ENCODE measurements around the gene RNF32.
A peak's percentile ranks its signal among the peaks of the same experiment; 100 is the strongest.
"Not testable (repeated sequence)": the region's sequence is repeated elsewhere in the genome, so short reads cannot be mapped to it uniquely, and the experiment has no call there.

RNF32 gene

GRCh38 chr7:156614434-156615264 is 25.9 kb upstream of the RNF32 start:
- no peak for DNase-seq

- DNase-seq, result peak in 1 of 3 donors; percentile 12
Measured at GRCh38 chr7:156616269-156617202, 24.0 kb upstream of the RNF32 start.

GRCh38 chr7:156617215-156617614 is 23.4 kb upstream of the RNF32 start:
- DNase-seq, result no peak

GRCh38 chr7:156618078-156618779 is 22.3 kb upstream of the RNF32 start:
- no peak for DNase-seq

GRCh38 chr7:156618780-156619367 is 21.7 kb upstream of the RNF32 start:
- DNase-seq, result no peak

- not testable (repeated sequence) for DNase-seq
Measured at GRCh38 chr7:156619488-156620290, 20.9 kb upstream of the RNF32 start.

- DNase-seq, result no peak
Measured at GRCh38 chr7:156620291-156620675, 20.3 kb upstream of the RNF32 start.

- DNase-seq, result no peak
Measured at GRCh38 chr7:156621652-156622051, 18.9 kb upstream of the RNF32 start.

GRCh38 chr7:156625580-156625979 is 15.0 kb upstream of the RNF32 start:
- DNase-seq, result no peak

GRCh38 chr7:156626220-156626895 is 14.2 kb upstream of the RNF32 start:
- DNase-seq, result no peak

- DNase-seq, result no peak
Measured at GRCh38 chr7:156628562-156628961, 12.0 kb upstream of the RNF32 start.

GRCh38 chr7:156629873-156630272 is 10.7 kb upstream of the RNF32 start:
- no peak for DNase-seq

- DNase-seq, result no peak
Measured at GRCh38 chr7:156634117-156634516, 6.5 kb upstream of the RNF32 start.

- DNase-seq, result no peak
Measured at GRCh38 chr7:156635529-156636385, 4.8 kb upstream of the RNF32 start.

- not testable (repeated sequence) for DNase-seq
Measured at GRCh38 chr7:156637093-156637492, 3.5 kb upstream of the RNF32 start.

- DNase-seq, result no peak
Measured at GRCh38 chr7:156638443-156639077, 2.0 kb upstream of the RNF32 start.

- DNase-seq, result peak in 2 of 3 donors; percentile 18 to 21
Measured at GRCh38 chr7:156639426-156640256, 933 bp upstream of the RNF32 start.

- peak in 1 of 3 donors; percentile 46 for DNase-seq
Measured at GRCh38 chr7:156640949-156641485, 443 bp downstream of the RNF32 start.
